Memory B cell (primary cell): ENCODE results near the gene KCNJ18.
"Not testable (repeated sequence)": the region's sequence is repeated elsewhere in the genome, so short reads cannot be mapped to it uniquely, and the experiment has no call there.

Source experiments
- ATAC-seq: fragments of 150-1000 bp; cut with Tn5 transposase; 2 replicates; pipeline ENCODE4 v1.10.0; 2021; ENCODE audit warnings: low read depth, mild to moderate bottlenecking, moderate library complexity
- DNase-seq, 2 donors: peaks; one replicate each; pipeline ENCODE4 v3.0.0; 2022; ENCODE audit warnings: low spot score in 2 of 2
- H3K27ac Mint-ChIP-seq: one replicate; pipeline ENCODE4 v1.8.0; 2022; ENCODE audit warnings: mild to moderate bottlenecking, moderate library complexity, mixed read lengths
- H3K27me3 Mint-ChIP-seq: one replicate; pipeline ENCODE4 v1.8.0; 2022; ENCODE audit warnings: mixed read lengths
- H3K36me3 Mint-ChIP-seq: one replicate; pipeline ENCODE4 v1.8.0; 2022; ENCODE audit warnings: mild to moderate bottlenecking, mixed read lengths
- H3K4me1 Mint-ChIP-seq: one replicate; pipeline ENCODE4 v1.8.0; 2022; ENCODE audit warnings: mixed read lengths
- H3K4me3 Mint-ChIP-seq: one replicate; pipeline ENCODE4 v1.8.0; 2022; ENCODE audit warnings: mild to moderate bottlenecking, moderate library complexity, mixed read lengths
- H3K9me3 Mint-ChIP-seq: one replicate; pipeline ENCODE4 v1.8.0; 2022; ENCODE audit warnings: mixed read lengths

The KCNJ18 gene

GRCh38 chr17:21677126-21677910 lies 15.0 kb upstream of the KCNJ18 start:
- H3K4me1 Mint-ChIP-seq = no peaks in the 10 kb centered on the region
- ATAC-seq = no peak
- DNase-seq = no peak
- no peaks in the 10 kb centered on the region for H3K27me3 Mint-ChIP-seq
- no peak overlapping the region for H3K27ac Mint-ChIP-seq
- H3K4me3 Mint-ChIP-seq = no peak overlapping the region
- H3K36me3 Mint-ChIP-seq = peaks cover 2% of the 10 kb centered on the region
- peaks cover 6% of the 10 kb centered on the region for H3K9me3 Mint-ChIP-seq

GRCh38 chr17:21677911-21678310 lies 14.4 kb upstream of the KCNJ18 start:
- H3K36me3 Mint-ChIP-seq = peaks cover 2% of the 10 kb centered on the region
- no peak overlapping the region for H3K27ac Mint-ChIP-seq
- H3K27me3 Mint-ChIP-seq = no peaks in the 10 kb centered on the region
- no peak for DNase-seq
- peaks cover 6% of the 10 kb centered on the region for H3K9me3 Mint-ChIP-seq
- H3K4me1 Mint-ChIP-seq = no peaks in the 10 kb centered on the region
- no peak overlapping the region for H3K4me3 Mint-ChIP-seq
- no peak for ATAC-seq

- H3K9me3 Mint-ChIP-seq = peaks cover 4% of the 10 kb centered on the region
Observed at GRCh38 chr17:21678393-21679081, 13.8 kb upstream of the KCNJ18 start.

DNA sequence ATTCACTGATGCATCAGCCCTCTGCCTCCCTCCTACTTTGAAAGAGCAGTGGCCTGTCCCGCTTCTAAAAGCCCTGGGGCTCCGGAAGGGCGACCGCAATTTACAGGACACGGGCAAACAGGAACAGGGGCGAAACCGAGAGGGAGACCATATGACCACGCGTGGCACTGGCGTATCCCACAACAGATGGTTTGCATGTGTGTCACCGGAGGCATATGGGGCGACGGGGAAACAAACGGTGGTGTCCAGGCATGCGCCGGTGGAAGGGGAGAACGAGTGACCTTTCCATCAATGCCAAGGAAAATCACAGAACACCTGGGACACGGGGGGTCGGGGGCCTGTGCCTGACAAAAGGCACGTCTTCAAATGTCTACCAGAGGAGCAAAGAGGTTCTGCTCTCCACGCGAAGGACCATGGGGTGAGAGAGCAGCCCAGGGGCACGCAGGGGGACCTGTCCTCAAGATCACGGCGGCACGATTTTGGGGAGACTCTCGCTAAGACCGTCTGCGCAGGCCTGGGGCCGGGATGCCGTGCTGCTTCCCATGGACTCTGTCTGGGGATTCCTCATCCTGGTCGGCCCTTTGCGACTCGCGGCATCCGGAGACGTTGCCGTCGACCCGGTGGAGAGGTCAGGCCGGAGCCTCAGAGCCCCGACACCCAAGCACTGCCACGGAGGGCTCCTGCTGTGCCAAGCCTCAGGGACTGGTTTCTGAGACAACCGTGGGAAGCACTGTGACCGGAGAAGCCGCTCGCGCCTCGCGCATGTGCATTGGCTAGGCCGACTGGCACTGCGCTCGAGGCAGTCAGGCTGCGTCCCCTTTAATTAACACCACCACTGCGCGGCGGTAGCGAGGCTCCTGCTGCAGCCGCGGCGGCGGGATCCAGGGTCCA lies 12.8 kb upstream of the KCNJ18 start:
- peaks cover 3% of the 10 kb centered on the region for H3K9me3 Mint-ChIP-seq
- no peak for DNase-seq
- no peak overlapping the region for H3K4me3 Mint-ChIP-seq
- no peak for ATAC-seq
- H3K4me1 Mint-ChIP-seq = no peaks in the 10 kb centered on the region
- peaks cover 2% of the 10 kb centered on the region for H3K36me3 Mint-ChIP-seq
- H3K27ac Mint-ChIP-seq = no peak overlapping the region
- H3K27me3 Mint-ChIP-seq = no peaks in the 10 kb centered on the region

More at GRCh38 chr17:21678393-21679081, 13.8 kb upstream of the KCNJ18 start:
- Mint-ChIP-seq H3K27me3 (no peaks in the 10 kb centered on the region), H3K36me3 (peaks cover 2% of the 10 kb centered on the region), H3K27ac (no peak overlapping the region), H3K4me1 (no peaks in the 10 kb centered on the region), H3K4me3 (no peak overlapping the region)
- ATAC-seq = no peak
- DNase-seq = no peak

GRCh38 chr17:21680366-21680765 lies 12.0 kb upstream of the KCNJ18 start:
- peaks cover 3% of the 10 kb centered on the region for H3K9me3 Mint-ChIP-seq

DNA sequence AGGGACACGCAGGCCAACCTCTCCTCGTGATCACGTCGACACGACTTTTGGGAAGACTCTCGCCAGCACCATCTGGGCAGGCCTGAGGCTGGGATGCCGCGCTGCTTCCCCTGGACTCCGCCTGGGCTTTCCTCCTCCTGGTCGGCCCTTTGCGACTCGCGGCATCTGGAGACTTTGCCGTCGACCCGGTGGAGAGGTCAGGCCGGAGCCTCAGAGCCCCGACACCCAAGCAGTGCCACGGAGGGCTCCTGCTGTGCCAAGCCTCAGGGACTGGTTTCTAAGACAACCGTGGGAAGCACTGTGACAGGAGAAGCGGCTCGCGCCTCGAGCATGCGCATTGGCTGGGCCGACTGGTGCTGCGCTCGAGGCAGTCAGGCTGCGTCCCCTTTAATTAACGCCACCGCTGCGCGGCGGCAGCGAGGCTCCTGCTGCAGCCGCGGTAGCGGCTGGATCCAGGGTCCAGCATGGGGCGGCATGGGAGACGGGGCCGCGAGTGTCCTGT lies 11.4 kb upstream of the KCNJ18 start:
- not testable (repeated sequence) for H3K27ac Mint-ChIP-seq, ATAC-seq, H3K36me3 Mint-ChIP-seq, DNase-seq, H3K4me1 Mint-ChIP-seq, H3K27me3 Mint-ChIP-seq, H3K4me3 Mint-ChIP-seq, H3K9me3 Mint-ChIP-seq

More at GRCh38 chr17:21680366-21680765, 12.0 kb upstream of the KCNJ18 start:
- DNase-seq (no peak), ATAC-seq (no peak)
- Mint-ChIP-seq H3K27me3 (no peaks in the 10 kb centered on the region), H3K27ac (no peak overlapping the region), H3K4me1 (no peaks in the 10 kb centered on the region), H3K36me3 (peaks cover 2% of the 10 kb centered on the region), H3K4me3 (no peak overlapping the region)

GRCh38 chr17:21681576-21681975 lies 10.7 kb upstream of the KCNJ18 start:
- not testable (repeated sequence) for H3K4me3 Mint-ChIP-seq, H3K27ac Mint-ChIP-seq, H3K9me3 Mint-ChIP-seq, H3K36me3 Mint-ChIP-seq, ATAC-seq, DNase-seq, H3K4me1 Mint-ChIP-seq, H3K27me3 Mint-ChIP-seq

DNA sequence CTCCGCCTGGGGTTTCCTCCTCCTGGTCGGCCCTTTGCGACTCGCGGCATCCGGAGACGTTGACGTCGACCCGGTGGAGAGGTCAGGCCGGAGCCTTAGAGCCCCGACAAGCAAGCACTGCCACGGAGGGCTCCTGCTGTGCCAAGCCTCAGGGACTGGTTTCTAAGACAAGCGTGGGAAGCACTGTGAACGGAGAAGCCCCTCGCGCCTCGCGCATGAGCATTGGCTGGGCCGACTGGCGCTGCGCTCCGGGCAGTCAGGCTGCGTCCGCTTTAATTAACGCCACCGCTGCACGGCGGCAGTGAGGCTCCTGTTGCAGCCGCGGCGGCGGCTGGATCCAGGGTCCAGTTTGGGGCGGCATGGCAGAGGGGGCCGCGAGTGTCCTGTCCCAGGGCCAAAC lies 10.2 kb upstream of the KCNJ18 start:
- not testable (repeated sequence) for H3K4me3 Mint-ChIP-seq, H3K9me3 Mint-ChIP-seq, H3K27me3 Mint-ChIP-seq, DNase-seq, ATAC-seq, H3K36me3 Mint-ChIP-seq, H3K27ac Mint-ChIP-seq, H3K4me1 Mint-ChIP-seq

GRCh38 chr17:21683142-21683712 lies 9.1 kb upstream of the KCNJ18 start:
- H3K27ac Mint-ChIP-seq, H3K27me3 Mint-ChIP-seq, ATAC-seq, H3K36me3 Mint-ChIP-seq, H3K9me3 Mint-ChIP-seq, H3K4me3 Mint-ChIP-seq, H3K4me1 Mint-ChIP-seq, DNase-seq: not testable (repeated sequence)

DNA sequence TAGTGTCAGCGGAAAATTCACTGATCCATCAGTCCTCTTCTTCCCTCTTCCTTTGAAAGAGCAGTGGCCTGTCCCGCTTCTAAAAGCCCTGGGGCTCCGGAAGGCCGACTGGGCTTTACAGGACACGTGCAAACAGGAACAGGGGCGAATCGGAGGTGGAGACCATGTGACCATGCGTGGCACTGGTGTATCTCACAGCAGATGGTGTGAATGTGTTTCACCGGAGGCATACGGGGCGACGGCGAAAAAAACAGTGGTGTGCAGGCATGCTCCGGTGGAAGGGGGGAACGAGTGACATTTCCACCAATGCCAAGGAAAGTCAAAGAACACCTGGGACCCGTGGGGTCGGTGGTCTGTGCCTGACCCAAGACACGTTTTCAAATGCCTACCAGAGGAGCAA lies 8.4 kb upstream of the KCNJ18 start:
- H3K36me3 Mint-ChIP-seq, H3K4me1 Mint-ChIP-seq, H3K4me3 Mint-ChIP-seq, H3K27me3 Mint-ChIP-seq, DNase-seq, ATAC-seq, H3K27ac Mint-ChIP-seq, H3K9me3 Mint-ChIP-seq: not testable (repeated sequence)

- DNase-seq, H3K36me3 Mint-ChIP-seq, H3K27ac Mint-ChIP-seq, ATAC-seq, H3K27me3 Mint-ChIP-seq, H3K4me3 Mint-ChIP-seq, H3K4me1 Mint-ChIP-seq, H3K9me3 Mint-ChIP-seq: not testable (repeated sequence)
Observed at GRCh38 chr17:21684384-21684783, 7.9 kb upstream of the KCNJ18 start.

- not testable (repeated sequence) for H3K27me3 Mint-ChIP-seq, H3K27ac Mint-ChIP-seq, H3K4me3 Mint-ChIP-seq, H3K9me3 Mint-ChIP-seq, H3K36me3 Mint-ChIP-seq, H3K4me1 Mint-ChIP-seq, DNase-seq, ATAC-seq
Observed at GRCh38 chr17:21685061-21685795, 7.1 kb upstream of the KCNJ18 start.
